Measurements from ENCODE around the gene DEXI. TPM values are rescaled to one million over a fixed set of nuclear protein-coding genes. Genes with fewer than 3 reads are reported as not detected.
A peak's percentile ranks its signal among the peaks of the same experiment; 100 is the strongest.

Gene DEXI
- total RNA-seq, 1 donor from 2014 or later = 67.5 TPM

GRCh38 chr16:10987361-10988163 is 45.3 kb upstream of the DEXI start:
- no peaks in the 10 kb centered on the region for H3K9me3 ChIP-seq
- no peak overlapping the region for H3K27ac ChIP-seq
- no peak for TF ChIP-seq POLR2A (IDR thresholded peaks at IDR 0.05)
- TF ChIP-seq POLR2AphosphoS5 (IDR thresholded peaks at IDR 0.05; ENCODE audit: insufficient read depth in 1 of 2, low read depth in 1 of 2) = no peak
- no peak overlapping the region for H3K4me3 ChIP-seq
- no peaks in the 10 kb centered on the region for H3K36me3 ChIP-seq
- peaks cover 8% of the 10 kb centered on the region for H3K4me1 ChIP-seq
- no peak for DNase-seq (ENCODE audit: extremely low spot score in 2 of 2)
- intact Hi-C loops (cut with DNase I) = loop anchor here (10.0 kb wide), 1 partner anchor 47 kb away; no protein-coding TSS in a partner anchor
- H3K27me3 ChIP-seq = no peaks in the 10 kb centered on the region

DNA sequence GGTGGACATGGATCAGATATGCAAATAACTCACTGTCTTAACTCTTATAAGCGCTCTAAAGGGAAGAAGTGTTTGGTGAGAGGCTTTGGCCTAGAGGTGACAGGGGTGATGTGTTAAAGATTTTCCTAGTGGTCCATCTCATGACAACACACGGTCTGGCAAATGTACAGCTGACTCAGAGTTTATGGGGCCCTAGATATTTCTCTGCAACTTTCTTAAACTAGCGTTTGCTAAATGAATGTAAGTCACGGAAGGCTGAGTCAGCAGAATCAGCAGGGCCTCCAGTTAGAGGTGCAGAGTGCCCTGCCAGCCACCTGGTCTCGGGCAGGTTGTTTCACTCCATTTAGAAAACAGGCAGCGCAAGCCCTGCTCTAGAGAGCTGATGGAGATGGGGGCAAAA is 42.2 kb upstream of the DEXI start:
- no peak for DNase-seq (ENCODE audit: extremely low spot score in 2 of 2)
- Histone ChIP-seq H3K27ac (no peak overlapping the region), H3K4me3 (no peak overlapping the region), H3K9me3 (no peaks in the 10 kb centered on the region), H3K4me1 (peaks cover 10% of the 10 kb centered on the region), H3K27me3 (no peaks in the 10 kb centered on the region), H3K36me3 (no peaks in the 10 kb centered on the region)
- intact Hi-C loops (cut with DNase I) = loop anchor here (10.0 kb wide), 1 partner anchor 50 kb away; no protein-coding TSS in a partner anchor
- TF ChIP-seq POLR2A (IDR thresholded peaks at IDR 0.05) = no peak
- TF ChIP-seq CTCF (IDR thresholded peaks at IDR 0.05) = no peak
- no peak for TF ChIP-seq POLR2AphosphoS5 (IDR thresholded peaks at IDR 0.05; ENCODE audit: insufficient read depth in 1 of 2, low read depth in 1 of 2)

- H3K27me3 ChIP-seq = no peaks in the 10 kb centered on the region
- no peaks in the 10 kb centered on the region for H3K9me3 ChIP-seq
- TF ChIP-seq POLR2AphosphoS5 (IDR thresholded peaks at IDR 0.05; ENCODE audit: insufficient read depth in 1 of 2, low read depth in 1 of 2) = no peak
- TF ChIP-seq POLR2A (IDR thresholded peaks at IDR 0.05) = no peak
- TF ChIP-seq CTCF (IDR thresholded peaks at IDR 0.05) = no peak
- no peak overlapping the region for H3K27ac ChIP-seq
- H3K4me3 ChIP-seq = no peak overlapping the region
- intact Hi-C loops (cut with DNase I) = loop anchor here (10.0 kb wide), 1 partner anchor 52 kb away; no protein-coding TSS in a partner anchor
- no peaks in the 10 kb centered on the region for H3K36me3 ChIP-seq
- no peak for DNase-seq (ENCODE audit: extremely low spot score in 2 of 2)
- H3K4me1 ChIP-seq = peaks cover 10% of the 10 kb centered on the region
Observed at GRCh38 chr16:10983159-10983558, 40.9 kb upstream of the DEXI start.

DNA sequence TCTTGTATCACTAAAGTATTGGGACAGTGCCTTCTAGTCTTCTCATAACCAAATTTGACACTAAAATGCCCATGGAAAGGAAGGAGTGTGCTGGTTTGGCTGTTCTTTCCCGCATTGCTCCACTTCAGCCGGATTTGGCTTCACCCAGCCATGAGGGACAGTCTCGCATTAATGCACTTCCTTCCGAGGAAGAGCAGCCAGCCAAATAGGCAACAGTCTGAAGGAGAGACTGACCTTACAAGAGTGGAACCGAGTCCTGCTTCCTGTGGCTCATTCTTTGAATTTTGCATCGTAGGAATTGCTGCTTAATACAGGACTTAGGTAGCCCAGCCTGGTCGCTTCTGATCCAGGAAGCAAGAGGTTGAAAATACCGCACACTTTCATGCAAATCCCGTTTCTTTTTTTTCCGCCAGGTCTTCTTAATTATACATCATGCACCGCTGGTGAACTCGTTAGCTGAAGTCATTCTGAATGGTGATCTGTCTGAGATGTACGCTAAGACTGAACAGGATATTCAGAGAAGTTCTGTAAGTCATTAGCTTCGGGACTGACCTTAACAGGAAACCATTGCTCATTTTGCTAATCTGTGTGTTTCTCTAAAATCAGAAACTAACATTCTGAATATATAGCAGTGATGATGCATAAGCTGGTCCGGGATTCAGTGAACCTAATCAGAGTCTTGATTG is 40.3 kb upstream of the DEXI start:
- Histone ChIP-seq H3K27me3 (no peaks in the 10 kb centered on the region), H3K4me3 (no peak overlapping the region), H3K4me1 (peaks cover 10% of the 10 kb centered on the region), H3K9me3 (no peaks in the 10 kb centered on the region), H3K27ac (no peak overlapping the region), H3K36me3 (no peaks in the 10 kb centered on the region)
- intact Hi-C loops (cut with DNase I) = loop anchor here (10.0 kb wide), 1 partner anchor 52 kb away; no protein-coding TSS in a partner anchor
- TF ChIP-seq POLR2AphosphoS5 (IDR thresholded peaks at IDR 0.05; ENCODE audit: insufficient read depth in 1 of 2, low read depth in 1 of 2) = no peak
- TF ChIP-seq POLR2A (IDR thresholded peaks at IDR 0.05) = no peak
- TF ChIP-seq CTCF (IDR thresholded peaks at IDR 0.05) = no peak
- DNase-seq (ENCODE audit: extremely low spot score in 2 of 2) = no peak

DNA sequence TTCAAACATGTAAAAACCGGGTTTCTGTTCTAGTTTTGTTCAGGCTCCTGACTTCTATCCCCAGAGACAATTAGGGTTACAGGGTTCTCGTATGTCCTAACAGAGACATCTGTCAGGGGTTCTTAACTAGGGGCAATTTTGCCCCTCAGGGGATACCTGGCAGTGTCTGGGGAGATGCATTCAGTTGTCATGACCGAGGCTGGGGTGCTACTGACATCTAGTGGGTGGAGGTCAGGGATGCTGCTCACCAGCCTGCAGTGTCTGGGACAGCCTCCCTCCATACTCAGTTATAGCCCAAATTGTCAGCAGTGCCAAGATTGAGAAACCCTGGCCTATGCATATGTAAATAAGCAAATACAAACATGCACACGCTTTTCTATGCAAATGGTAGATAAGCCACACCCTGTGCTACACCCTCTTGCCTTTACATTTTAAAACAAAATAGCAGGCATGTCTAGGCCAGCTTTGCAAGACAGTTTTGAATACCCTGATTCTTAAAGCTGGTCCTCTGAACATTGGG is 39.5 kb upstream of the DEXI start:
- H3K36me3 ChIP-seq = no peaks in the 10 kb centered on the region
- no peak for DNase-seq (ENCODE audit: extremely low spot score in 2 of 2)
- no peaks in the 10 kb centered on the region for H3K9me3 ChIP-seq
- H3K4me3 ChIP-seq = no peak overlapping the region
- intact Hi-C loops (cut with DNase I) = loop anchor here (10.0 kb wide), 1 partner anchor 53 kb away; no protein-coding TSS in a partner anchor
- H3K27me3 ChIP-seq = no peaks in the 10 kb centered on the region
- peaks cover 10% of the 10 kb centered on the region for H3K4me1 ChIP-seq
- TF ChIP-seq POLR2AphosphoS5 (IDR thresholded peaks at IDR 0.05; ENCODE audit: insufficient read depth in 1 of 2, low read depth in 1 of 2) (peak in 1 of 2 donors; percentile 51), POLR2A (IDR thresholded peaks at IDR 0.05) (no peak), CTCF (IDR thresholded peaks at IDR 0.05) (no peak)
- no peak overlapping the region for H3K27ac ChIP-seq
